DOHH2 (cell line): ENCODE results near the gene PRDM2.
A peak's percentile ranks its signal among the peaks of the same experiment; 100 is the strongest.

Source experiments
- CTCF ChIP-seq: fragments of 200-600 bp; sonication (generic); IDR thresholded peaks from one replicate; pipeline ENCODE4 v1.5.1; 2014; ENCODE audit warnings: antibody characterized with exemption, mild to moderate bottlenecking, low read depth, low read length; ENCODE audit not compliant: poor library complexity, severe bottlenecking
- EZH2phosphoT487 ChIP-seq: fragments of 200-600 bp; sonication (generic); IDR thresholded peaks from 2 replicates; pipeline ENCODE4 v1.6.1; 2017; ENCODE audit warnings: borderline replicate concordance, mild to moderate bottlenecking, antibody characterized with exemption, low read length, moderate library complexity, mixed read lengths

GRCh38 chr1:13829152-13829769 lies 129.3 kb downstream of the PRDM2 start:
- TF ChIP-seq CTCF (peak; percentile 15), EZH2phosphoT487 (no peak)
